CD4-positive, alpha-beta T cell treated with Interleukin-17A for 1 hour (primary cell): Measurements from ENCODE around the gene ADGRD1.
A peak's percentile ranks its signal among the peaks of the same experiment; 100 is the strongest.

Source experiments
- DNase-seq: peaks from one replicate; pipeline ENCODE4 v3.0.0-alpha.2; 2020

Gene ADGRD1

DNA sequence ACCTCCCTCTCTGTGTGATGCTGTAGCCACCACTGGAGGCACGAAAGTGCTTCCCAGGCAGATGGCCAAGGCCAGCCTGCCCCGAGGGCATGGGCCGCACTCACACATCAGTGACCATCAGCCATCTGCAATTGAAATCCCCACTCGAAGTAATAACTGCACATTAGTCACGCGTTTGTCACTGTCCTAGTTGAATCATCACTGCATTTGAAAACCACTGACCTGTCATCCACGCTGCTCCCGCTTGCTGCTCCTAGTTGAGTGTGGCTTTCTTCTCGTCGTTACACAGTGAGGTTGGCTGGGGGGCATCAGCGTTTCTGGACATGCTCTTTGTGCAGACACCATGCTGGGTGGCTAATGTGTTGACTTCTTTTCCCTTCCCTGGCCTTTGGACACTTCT lies 176.1 kb downstream of the ADGRD1 start:
- no peak for DNase-seq

DNA sequence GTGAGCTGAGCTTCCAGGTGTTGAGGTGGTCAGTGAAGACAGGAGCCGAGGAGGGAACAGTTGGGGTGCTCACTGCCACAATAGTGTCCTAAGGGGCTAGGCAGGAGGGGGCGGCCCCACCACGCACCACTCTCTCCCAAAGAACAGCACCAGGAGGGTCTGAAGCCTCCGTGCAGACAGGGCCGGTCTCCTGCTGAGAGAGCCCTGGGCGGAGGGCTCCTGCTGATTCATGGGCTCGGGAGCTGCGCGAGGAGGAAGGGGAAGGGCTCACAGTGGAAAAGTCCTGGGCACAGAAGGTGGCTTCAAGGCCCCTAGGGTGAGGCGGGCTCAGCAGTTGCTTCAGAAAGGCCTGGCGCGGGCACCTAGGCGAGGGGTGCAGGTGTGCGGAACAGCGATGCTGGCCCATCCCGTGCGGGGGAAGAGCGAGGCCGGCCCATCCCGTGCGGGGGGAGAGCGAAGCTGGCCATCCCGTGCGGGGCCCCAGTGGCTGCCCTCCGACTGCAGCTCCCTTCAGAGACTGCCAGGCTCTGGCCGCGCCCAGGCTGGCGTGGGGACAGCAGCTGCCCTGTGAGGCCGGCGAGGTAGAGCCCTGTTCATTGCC lies 176.7 kb downstream of the ADGRD1 start:
- DNase-seq = no peak

DNA sequence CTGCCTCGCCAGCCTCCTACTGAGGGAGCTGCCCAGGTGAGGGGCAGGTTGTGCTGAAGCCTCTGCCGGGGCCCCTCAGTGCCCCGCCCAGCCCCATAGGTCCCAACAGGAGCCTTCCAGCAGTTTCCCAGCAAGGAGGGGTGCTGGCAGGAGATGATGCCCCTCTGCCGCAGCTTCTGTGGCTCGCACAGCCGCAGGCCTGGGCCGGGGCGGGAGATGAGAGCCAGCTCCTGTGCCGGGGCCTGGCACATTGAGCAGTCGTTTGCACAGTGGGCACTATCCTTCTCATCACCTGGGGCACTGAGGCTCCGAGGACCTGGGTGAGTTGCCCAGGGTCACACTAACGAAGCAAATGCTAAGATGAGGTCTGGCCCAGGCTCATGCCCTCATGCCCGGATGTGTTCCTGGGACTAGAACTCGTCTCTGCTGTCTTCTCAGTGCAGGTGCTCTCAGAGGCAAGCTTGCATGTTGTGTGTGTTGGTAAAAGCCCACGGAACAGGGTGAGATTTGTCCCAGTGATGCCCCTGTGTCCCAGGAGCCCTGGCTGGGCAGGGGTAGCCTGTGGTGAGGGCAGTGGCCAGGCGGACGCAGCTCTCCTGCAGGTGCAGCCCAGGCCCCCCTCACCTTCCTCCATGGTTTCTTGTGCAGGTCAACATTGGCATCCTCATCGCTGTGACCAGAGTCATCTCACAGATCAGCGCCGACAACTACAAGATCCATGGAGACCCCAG lies 177.5 kb downstream of the ADGRD1 start:
- no peak for DNase-seq

DNA sequence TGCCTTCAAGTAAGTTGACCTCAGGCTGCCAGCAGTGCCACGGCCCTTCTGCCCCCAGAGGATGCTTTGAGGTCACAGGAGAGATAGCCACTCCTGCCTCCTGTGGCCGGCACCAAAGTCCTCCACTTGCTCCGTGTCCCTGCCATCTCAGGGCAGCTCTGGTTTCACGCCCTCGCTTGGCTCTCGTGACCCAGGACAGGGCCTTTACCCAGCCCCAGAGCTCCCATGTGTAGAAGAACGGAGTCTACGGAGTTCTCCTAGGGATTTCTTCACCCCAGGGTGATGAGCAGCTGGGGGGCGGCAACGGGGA lies 178.1 kb downstream of the ADGRD1 start:
- no peak for DNase-seq

DNA sequence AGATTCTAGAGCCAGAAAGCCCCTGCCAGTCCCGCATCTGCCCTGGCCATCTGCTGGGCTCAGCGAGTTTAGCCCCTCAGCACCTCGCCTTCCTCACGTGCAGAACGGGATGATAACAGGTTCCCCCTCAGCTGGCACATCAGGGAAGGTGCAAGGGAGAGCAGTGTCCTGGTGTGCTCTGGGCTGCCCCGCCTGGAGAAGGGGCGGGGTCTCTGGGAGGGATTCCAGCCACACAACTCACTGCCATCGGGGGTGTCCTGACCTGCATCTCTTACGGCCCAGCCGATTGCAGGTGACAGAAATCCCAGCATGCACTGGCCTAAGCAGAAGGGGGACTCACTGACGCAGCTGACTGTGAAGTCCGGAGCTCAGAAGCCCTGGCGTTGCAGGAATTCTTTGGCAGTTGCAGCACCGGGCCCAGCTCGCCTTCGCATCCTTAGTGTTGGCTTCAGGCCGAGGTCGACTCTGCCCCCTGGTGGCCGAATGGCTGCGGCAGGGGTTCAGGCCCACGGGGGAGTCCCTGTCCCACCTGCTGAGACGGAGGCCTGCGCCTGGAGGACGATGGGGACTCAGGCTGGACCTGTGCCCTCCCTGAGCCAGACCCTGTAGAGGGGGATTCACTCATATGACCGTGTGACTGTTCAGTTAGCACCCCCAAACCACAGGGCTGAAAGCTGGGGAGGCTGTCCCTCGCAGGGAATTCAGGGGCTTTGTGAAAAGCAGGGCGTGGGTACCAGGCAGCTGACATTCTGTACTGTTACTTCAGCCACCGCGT lies 178.6 kb downstream of the ADGRD1 start:
- peak; percentile 66 for DNase-seq

DNA sequence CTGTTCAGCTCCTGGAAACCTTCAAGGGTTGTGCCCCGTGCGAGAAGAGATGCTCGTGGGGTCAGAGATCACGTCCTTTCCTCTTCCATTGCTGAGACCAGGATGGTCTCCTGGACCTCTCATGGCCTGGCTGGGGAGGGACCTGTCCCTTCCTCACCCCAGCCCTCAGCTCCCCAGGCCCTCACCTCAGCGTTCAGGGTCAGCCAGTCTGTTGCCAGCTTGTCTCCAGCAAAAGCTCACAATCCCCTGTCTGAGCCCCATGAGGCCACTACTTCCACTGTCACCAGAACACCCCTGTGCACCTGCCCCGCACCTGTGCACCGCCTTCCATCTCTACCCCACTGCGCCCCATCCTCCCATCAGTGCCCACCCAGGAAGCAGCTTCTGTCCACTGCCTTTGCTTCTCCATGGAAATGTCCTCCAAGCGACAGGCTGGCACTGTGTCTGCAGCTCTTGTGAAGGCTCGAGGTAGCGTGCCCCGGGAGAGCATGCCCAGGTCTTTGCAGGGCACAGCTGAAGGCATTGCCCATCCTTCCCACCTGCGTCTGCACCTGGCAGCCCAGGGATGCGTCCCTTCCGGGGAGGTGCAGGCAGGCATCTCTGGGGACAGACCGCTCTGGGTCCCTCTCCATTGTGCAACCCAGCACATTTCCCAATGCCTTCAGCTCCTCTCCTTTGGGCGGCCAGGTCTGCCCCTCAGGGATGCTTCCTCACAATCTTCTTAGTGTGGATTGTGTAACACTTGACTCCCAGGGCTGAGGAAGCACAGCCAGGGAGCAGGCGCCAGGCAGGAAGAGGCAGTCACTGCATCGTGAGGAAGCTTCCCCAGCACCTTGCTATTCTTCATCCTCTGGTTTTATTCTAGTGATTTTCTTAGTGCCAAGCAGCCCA lies 179.6 kb downstream of the ADGRD1 start:
- no peak for DNase-seq

DNA sequence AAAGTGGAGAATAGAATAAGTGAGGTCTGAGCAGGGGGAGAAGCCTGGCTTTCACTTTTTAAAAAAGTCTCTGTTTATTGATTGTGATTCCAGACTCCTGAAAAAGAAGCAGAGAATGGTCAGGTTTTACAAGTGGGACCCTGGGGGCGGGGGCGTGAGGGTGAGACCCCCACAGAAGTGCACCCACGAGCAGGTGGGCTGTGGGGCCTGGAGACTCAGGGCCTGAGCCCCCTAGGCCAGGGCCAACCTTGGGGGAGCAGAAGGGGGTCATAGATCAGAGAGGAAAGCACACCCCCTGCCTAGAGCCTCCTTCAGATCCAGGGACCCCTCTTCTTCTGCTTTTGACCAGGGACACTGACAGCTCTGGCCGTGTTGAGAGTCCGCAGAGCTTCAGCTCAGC lies 180.3 kb downstream of the ADGRD1 start:
- no peak for DNase-seq

DNA sequence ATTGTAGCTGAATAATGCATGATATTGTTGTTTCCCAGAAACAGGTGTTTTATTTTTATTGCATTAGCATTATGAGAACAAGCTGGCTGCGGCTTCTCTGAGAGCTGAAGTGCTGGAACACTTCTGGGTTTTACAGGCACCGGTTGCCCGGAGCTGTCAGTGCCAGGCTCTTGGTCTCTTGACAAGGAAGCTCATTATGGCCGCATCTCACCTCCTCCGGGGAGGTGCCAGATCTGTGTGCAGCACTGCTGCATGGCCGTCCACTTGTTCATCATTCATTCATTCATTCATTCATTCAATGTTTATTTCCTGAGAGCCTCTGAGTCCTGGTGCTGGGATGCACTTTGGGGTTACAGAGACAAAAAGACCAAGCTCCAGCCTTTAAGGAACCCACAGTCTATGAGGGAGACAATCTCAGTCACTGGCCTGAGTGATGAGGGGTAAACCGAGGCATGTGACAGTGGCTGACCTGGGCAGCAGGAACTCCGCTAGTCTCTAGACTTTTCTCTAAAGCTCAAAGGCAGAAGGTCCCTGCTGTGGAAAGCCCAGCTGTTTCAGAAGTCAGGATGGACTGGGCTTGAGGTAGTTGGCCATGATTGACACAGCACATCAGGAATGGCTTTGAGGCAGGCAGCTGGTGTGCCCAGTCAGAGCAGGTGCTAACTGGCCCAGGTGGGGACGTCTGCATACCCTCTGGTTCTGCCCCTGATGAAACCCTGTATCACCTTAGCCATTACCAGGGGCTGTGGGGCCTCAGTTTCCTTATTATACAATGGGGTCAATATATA lies 181.0 kb downstream of the ADGRD1 start:
- DNase-seq = no peak

DNA sequence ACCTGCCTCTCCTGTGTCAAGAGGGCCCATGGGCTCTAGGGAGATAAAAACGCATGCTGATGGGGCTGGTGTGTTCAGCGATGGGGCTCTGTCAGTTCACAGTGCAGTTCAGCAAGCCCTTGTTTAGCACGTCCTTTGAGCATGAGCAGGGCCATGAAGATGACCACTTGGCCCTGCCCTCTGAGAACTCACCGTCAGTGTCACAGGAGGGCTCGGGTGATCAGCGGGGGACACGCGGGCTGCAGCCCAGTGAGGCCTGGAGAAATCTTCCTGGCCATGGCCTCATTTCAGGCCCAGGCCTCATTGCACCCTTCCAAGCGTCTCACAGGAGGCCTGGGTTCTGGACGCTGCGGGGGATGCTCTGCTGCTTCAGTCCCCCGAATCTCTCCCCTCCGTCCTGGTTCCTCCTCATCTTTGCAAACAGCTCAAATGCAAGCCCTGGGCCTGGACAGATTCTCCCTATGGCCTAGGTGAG lies 181.6 kb downstream of the ADGRD1 start:
- no peak for DNase-seq

DNA sequence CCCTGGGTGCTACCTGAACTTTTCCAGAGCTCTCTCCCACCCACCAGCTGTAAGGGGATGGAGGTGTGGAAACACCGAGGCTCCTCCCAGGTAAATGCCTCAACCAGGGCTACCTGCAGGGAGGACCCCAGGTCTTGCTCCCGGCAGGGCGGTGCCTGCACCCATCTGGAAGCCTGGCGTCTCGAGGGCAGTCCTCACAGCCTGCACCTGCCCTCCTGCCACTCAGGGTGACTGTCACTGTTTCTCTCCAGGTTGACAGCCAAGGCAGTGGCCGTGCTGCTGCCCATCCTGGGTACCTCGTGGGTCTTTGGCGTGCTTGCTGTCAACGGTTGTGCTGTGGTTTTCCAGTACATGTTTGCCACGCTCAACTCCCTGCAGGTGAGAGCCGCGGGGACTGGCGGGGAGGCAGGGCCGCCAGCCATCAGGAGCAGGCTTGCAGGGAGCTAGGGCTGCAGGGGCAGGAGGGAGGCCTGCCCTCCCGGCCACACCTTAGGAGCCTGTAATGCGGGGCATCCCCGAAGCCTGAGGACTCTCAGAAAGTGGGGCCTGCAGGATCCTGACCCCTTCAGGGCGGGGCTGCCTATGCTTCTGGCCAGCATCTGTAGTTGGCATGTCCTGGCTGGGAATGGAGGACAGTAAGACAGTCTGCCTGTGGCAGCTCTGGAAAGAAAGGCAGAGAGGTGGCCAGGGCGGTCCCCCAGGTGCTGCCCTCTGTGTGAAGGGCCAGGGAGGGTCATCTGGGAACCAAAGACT lies 182.3 kb downstream of the ADGRD1 start:
- no peak for DNase-seq

DNA sequence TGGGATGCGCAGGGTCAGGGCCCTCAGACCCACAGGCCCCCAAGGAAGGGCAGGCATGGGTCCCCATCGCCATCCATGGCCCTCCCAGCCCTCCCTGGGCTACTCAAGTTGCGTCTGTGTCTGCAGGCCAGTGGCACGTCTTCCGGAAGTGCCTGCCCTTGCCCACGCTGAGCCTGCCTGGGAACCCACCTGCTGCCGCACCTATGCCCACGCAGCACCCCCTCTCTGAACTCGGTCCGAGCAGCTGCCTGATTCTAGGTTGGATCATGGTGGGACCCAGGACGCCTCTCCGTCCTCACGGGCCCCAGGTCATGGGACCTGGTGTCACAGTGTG lies 182.8 kb downstream of the ADGRD1 start:
- no peak for DNase-seq

DNA sequence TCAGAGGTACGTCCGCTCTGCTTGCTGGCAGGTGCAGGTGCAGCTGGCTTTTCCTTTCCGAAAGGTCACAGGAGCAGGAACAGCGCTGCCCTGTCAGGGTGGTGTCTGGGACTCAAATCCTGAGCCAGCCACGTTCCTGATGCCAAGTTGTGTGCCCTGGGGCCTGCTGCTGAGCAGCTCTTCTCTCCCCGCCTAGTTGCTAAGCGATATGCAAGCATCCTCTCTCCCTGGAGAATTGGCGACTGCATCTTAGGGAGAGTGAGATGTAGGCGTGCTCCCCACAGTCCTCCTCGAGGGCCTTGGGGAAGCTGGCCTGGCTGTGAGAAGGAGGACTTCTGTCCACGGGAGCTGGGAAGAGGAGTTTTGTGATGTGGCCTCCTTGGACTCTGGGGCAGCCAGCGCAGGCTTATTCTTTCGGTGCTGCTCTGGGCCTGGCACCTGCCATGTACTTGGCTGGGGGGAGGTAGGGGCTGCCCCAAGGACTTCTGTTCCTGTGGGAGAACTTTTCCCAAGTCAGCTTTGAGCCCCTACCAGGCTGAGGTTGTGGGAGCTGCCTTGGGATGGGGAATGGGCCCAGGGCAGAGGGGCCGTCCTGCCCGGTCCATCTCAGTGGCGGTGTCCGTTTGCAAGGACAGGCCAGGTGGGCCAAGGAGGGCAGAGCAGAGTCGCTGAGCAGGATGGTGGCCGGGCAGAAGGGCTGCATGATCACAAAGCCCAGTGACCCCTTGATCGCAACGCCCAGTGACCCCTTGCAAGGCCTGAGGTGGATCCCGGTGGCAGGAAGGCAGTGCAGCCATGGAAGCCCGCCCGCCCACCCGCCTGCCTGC lies 183.5 kb downstream of the ADGRD1 start:
- DNase-seq = no peak

DNA sequence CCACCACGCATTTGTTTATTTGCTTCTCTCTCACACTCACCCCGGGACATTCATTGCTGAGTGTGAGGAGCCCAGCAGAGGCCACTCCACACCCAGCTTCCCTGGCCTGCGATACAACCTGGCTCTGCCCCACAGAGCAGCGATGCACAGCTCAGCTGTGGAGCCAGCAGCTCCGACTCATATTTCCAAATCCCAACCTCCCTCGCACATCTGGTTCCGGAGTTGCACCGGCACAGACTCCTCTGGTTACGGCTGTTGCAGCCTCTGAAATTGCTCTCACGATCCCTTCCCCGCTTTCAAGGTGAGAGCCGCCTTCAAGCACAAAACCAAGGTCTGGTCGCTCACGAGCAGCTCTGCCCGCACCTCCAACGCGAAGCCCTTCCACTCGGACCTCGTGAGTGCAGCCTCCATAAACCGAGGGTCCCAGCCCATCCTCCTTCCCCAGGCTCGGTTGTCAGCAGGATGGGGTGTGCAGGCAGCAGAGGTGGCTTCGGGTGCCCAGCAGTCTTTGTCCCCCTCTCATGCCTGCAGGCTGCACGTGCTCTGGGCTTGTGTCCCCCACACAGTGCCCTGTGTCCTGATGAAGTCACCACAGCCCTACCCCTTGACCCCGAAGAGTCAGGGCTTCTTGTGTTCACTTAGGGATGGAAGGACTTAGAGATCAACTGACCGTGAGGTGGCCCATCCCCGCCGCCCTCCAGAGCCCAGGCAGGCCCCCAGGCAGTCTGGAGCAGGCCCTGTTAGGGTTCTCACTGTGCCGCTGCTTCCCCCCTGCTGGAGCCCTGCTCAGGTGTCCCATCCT lies 184.3 kb downstream of the ADGRD1 start:
- DNase-seq = no peak

DNA sequence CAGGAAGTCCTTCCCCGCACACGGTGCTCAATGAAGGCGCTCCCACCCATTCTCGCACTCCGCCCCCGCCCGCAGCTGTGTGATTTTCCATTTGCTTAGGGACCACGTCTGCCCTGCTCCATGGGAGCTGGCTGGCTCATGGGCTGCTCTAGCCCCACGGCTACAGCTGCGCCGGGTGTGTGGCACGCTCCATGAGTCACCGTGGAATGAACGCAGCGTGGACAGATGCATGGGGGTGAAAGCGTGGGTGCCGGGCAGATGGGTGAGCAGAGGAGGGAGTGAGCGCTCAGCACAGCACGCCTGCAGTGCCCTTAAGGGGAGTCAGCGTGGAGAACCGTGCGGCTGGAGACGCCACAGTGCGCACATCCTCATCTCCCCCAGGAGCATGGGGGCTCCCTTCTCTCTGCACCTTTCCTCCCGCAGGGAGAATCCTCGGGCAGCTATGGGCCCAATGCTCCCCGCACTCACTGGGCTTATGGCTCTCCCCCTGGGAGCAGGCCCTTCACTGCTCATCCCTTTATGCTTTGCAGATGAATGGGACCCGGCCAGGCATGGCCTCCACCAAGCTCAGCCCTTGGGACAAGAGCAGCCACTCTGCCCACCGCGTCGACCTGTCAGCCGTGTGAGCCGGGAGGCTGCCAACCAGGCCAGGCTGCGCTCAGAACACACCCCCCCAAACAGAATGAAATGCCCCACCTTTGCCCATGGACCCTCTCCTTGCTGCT lies 185.1 kb downstream of the ADGRD1 start:
- no peak for DNase-seq

DNA sequence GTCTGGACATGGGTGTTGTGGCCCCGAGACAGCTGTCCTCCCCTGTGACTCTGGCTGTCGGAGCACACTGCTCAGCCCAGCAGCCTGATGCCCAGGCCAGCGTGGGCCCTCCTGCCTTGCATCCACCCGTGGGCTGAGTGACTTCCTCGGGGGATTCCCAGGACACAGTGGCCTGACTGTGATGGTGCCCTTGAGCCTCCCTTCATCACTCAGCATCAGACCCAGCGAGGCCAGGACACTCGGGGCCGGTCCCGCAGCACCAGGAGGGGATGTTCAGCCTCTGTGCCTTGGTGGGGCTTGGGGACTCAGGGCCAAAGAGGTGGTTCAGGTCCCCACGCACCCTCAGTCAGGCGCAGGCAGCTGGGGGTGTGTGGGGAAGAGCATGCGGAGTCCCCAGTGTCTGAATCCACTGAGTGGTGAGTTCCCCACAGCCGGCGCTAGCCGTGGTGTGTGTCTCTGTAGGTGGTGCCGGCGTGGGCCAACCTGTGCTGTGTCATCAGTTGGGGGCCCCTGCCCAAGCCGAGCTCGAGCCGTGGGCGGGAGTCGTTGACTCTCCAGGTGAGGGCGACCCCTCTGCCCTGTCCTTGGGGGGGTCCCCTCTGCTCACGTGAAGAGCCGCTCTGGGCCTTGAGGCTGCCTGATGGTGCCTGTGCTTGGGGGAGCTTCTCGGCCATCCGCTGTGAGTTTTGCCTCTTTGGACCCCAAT lies 185.8 kb downstream of the ADGRD1 start:
- no peak for DNase-seq

DNA sequence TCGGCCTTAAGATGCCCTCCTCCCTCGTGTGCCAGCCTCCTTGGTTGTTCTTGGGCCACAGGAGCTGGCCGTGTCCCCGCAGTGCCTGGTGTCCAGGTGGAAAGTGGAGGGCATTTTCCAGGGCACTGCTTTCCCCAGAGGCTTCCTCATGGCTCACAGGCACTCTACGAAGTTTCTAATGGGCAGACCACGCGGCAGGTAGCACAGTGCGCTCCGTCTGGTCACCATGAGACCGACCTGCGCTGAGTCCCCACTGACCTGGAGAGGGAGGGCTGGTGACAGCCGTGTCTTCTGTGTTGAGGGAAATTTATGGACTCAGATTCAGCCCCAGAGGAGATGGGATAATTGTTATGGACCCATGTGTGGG lies 186.3 kb downstream of the ADGRD1 start:
- no peak for DNase-seq

DNA sequence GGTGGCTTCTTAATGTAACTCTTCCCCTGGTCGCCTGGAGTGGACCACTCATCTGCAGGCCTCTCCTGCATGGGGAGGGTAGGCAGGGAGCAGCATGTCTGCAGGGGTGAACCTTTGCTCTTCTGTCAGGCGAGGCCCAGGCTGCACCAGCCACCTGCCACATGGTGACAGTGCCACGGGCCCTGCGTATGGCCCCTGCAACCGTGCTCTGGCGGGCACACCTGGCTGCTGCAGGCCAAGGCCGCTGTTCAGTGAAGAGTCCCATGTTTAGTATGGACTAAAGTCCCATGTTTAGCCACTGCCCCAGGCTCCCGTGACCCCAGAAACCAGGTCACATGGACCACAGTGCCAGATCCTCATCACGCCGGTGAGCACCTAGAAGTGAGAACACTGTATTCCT lies 187.0 kb downstream of the ADGRD1 start:
- no peak for DNase-seq

DNA sequence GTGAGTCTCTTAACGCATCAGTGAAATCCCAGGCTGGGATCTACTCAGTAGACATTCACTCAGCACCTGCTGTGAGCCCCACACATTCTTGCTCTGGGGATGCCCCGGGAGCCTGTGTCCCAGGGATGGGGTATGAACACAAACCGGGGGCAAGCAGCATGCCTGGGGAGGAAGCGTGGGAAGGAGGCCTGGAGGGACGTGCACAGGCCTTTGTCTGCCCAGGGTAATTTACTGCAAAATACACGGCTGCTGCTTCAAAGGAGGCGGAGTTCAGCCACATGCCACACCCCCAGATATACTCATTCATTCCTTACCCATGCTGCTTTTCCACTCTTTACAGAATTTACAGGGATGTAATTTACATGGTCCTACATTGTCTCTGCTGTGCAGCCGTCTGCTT lies 187.8 kb downstream of the ADGRD1 start:
- no peak for DNase-seq
